HepG2 (cell line): Measurements from ENCODE around the gene SUSD6. TPM values are rescaled to one million over a fixed set of nuclear protein-coding genes. Genes with fewer than 3 reads are reported as not detected.

Experiments
- ATAC-seq: fragments of 200-7000 bp; cut with Tn5 transposase; 3 replicates; pipeline ENCODE4 v1.9.1; 2020; ENCODE audit warnings: mild to moderate bottlenecking, moderate library complexity
- BruUV-seq: library from RNA; stranded (reverse); fragments of 400-500 nt; replicated peaks from 2 replicates; lab custom pipeline; 2021; lab: Mats Ljungman, UMichigan
- CTCF ChIA-PET: fragments of 300-600 bp; formaldehyde crosslinking; extraction: SDS; loops from one replicate; lab custom pipeline; 2021; ENCODE audit warnings: low total read pairs, inconsistent platforms, low intra/inter-chr PET ratio; lab: Yijun Ruan, JAX
- POLR2A ChIA-PET: fragments of 350-600 bp; sonication (Branson Sonifier 250); formaldehyde crosslinking; loops from one replicate; lab custom pipeline; 2020; ENCODE audit warnings: antibody characterized with exemption, inconsistent platforms; lab: Yijun Ruan, JAX
- DNase-seq: peaks from one replicate; pipeline ENCODE4 v3.0.0-alpha.2; 2015; ENCODE audit warnings: low spot score
- FAIRE-seq: peaks from 3 replicates; lab custom pipeline; 2011; peaks lifted over from hg19 to GRCh38; lab: Jason Lieb, UNC
- H2AFZ ChIP-seq: one replicate; pipeline ENCODE4 v1.6.1; 2011; ENCODE audit warnings: low read length, inconsistent platforms
- H3K27ac ChIP-seq: fragments of 300-600 bp; 3 replicates; pipeline ENCODE4 v1.8.0; 2011; ENCODE audit warnings: mixed run types, mild to moderate bottlenecking, mixed read lengths, low read length, inconsistent platforms; ENCODE audit not compliant: insufficient read depth; ENCODE audit errors: extremely low read length
- H3K27me3 ChIP-seq, 2 experiments: fragments of 200-600 bp in 1 of 2; 2 replicates in 1 of 2; 3 replicates in 1 of 2; pipeline versions ENCODE4 v1.6.0 to v1.8.0; 2011; ENCODE audit warnings: low read length in 2 of 2, mild to moderate bottlenecking in 2 of 2, moderate library complexity in 2 of 2, inconsistent platforms in 1 of 2; ENCODE audit not compliant: insufficient read depth in 2 of 2, control insufficient read depth in 1 of 2
- H3K36me3 ChIP-seq, 2 experiments: fragments of 200-600 bp in 1 of 2; replicated peaks in 1 of 2; 2 replicates in 1 of 2; 3 replicates in 1 of 2; pipeline versions ENCODE4 v1.5.1 to v1.8.0; 2011; ENCODE audit warnings: low read length in 2 of 2, inconsistent platforms in 1 of 2; ENCODE audit not compliant: insufficient read depth in 2 of 2, control insufficient read depth in 1 of 2
- H3K4me1 ChIP-seq: 2 replicates; pipeline ENCODE4 v1.5.1; 2012; ENCODE audit warnings: low read length, inconsistent platforms; ENCODE audit not compliant: insufficient read depth
- H3K4me2 ChIP-seq: 2 replicates; pipeline ENCODE4 v1.6.0; 2011; ENCODE audit warnings: low read depth, low read length, inconsistent platforms
- H3K4me3 ChIP-seq, 3 experiments: fragments of 200-600 bp in 1 of 3; sonication (generic), shearing (Covaris generic) in 1 of 3; replicated peaks in 1 of 3; 2 replicates each; pipeline ENCODE4 v1.5.1; 2011 to 2016; ENCODE audit warnings: low read length in 3 of 3, inconsistent platforms in 2 of 3, low read depth in 2 of 3, mild to moderate bottlenecking in 2 of 3, control low read depth in 1 of 3, mixed read lengths in 1 of 3; ENCODE audit not compliant: insufficient read depth in 1 of 3
- H3K79me2 ChIP-seq: one replicate; pipeline ENCODE4 v1.6.1; 2011; ENCODE audit warnings: low read length, inconsistent platforms; ENCODE audit not compliant: insufficient read depth
- H3K9ac ChIP-seq: 2 replicates; pipeline ENCODE4 v1.6.0; 2011; ENCODE audit warnings: mild to moderate bottlenecking, low read depth, low read length, inconsistent platforms; ENCODE audit not compliant: insufficient read depth
- H3K9me3 ChIP-seq: 2 replicates; pipeline ENCODE4 v1.5.1; 2012; ENCODE audit warnings: mild to moderate bottlenecking, low read length
- H4K20me1 ChIP-seq: 2 replicates; pipeline ENCODE4 v1.6.0; 2011; ENCODE audit warnings: inconsistent platforms, mild to moderate bottlenecking, low read length, moderate library complexity; ENCODE audit not compliant: insufficient read depth
- ARHGAP35 ChIP-seq: sonication (generic); formaldehyde crosslinking; IDR thresholded peaks from 2 replicates; pipeline ENCODE4 v1.9.0; 2022; ENCODE audit warnings: mild to moderate bottlenecking, inconsistent platforms, moderate library complexity, missing genetic modification reagents, borderline replicate concordance
- ATF1 ChIP-seq: IDR thresholded peaks from 2 replicates; pipeline ENCODE4 v1.6.1; 2016; ENCODE audit warnings: mild to moderate bottlenecking, control low read depth
- ATF2 ChIP-seq: sonication (generic); formaldehyde crosslinking; IDR thresholded peaks from 2 replicates; pipeline ENCODE4 v1.4.0; 2020; ENCODE audit warnings: missing genetic modification reagents
- CBFB ChIP-seq: sonication (generic); formaldehyde crosslinking; IDR thresholded peaks from 2 replicates; pipeline ENCODE4 v1.4.0; 2020; ENCODE audit warnings: missing genetic modification reagents
- MIER3 ChIP-seq: IDR thresholded peaks from 2 replicates; pipeline ENCODE4 v1.6.1; 2016; ENCODE audit warnings: missing compliant biosample characterization, borderline replicate concordance
- SKIL ChIP-seq: sonication (generic); formaldehyde crosslinking; IDR thresholded peaks from 2 replicates; pipeline ENCODE4 v1.8.0; 2022; ENCODE audit warnings: missing genetic modification reagents, mild to moderate bottlenecking, moderate library complexity, borderline replicate concordance
- TBP ChIP-seq: sonication (generic); formaldehyde crosslinking; IDR thresholded peaks from 2 replicates; pipeline ENCODE4 v1.5.0; 2020; ENCODE audit warnings: missing genetic modification reagents
- U2AF2 ChIP-seq: fragments of 200-400 bp; formaldehyde crosslinking; IDR thresholded peaks from 2 replicates; pipeline ENCODE4 v1.6.1; 2017; ENCODE audit warnings: low read depth, mild to moderate bottlenecking, low read length
- XRCC5 ChIP-seq: fragments of 200-400 bp; formaldehyde crosslinking; optimal IDR thresholded peaks from 2 replicates; pipeline ENCODE3; 2017; ENCODE audit warnings: mild to moderate bottlenecking, low read length
- ZBTB44 ChIP-seq: sonication (generic); formaldehyde crosslinking; IDR thresholded peaks from 2 replicates; pipeline ENCODE4 v1.4.0; 2020; ENCODE audit warnings: missing genetic modification reagents
- ZFP36L2 ChIP-seq: sonication (generic); formaldehyde crosslinking; IDR thresholded peaks from 2 replicates; pipeline ENCODE4 v1.4.0; 2020; ENCODE audit warnings: missing genetic modification reagents
- ZNF138 ChIP-seq: sonication (generic); formaldehyde crosslinking; IDR thresholded peaks from 2 replicates; pipeline ENCODE4 v1.5.0; 2020; ENCODE audit warnings: mild to moderate bottlenecking, low read depth, missing genetic modification reagents
- ZNF17 ChIP-seq: sonication (generic); formaldehyde crosslinking; IDR thresholded peaks from 2 replicates; pipeline ENCODE4 v1.5.0; 2020; ENCODE audit warnings: mild to moderate bottlenecking, missing genetic modification reagents
- ZNF30 ChIP-seq: sonication (generic); formaldehyde crosslinking; IDR thresholded peaks from 2 replicates; pipeline ENCODE4 v1.5.0; 2020; ENCODE audit warnings: mild to moderate bottlenecking, missing genetic modification reagents
- ZNF33A ChIP-seq: sonication (generic); formaldehyde crosslinking; IDR thresholded peaks from 2 replicates; pipeline ENCODE4 v1.5.1; 2020; ENCODE audit warnings: missing genetic modification reagents, mild to moderate bottlenecking, moderate library complexity, borderline replicate concordance
- ZNF431 ChIP-seq: sonication (generic); formaldehyde crosslinking; IDR thresholded peaks from 2 replicates; pipeline ENCODE4 v1.9.0; 2022; ENCODE audit warnings: missing genetic modification reagents, low read depth, mild to moderate bottlenecking, borderline replicate concordance
- ZNF775 ChIP-seq: sonication (generic); formaldehyde crosslinking; IDR thresholded peaks from 2 replicates; pipeline ENCODE4 v1.4.0; 2020; ENCODE audit warnings: missing genetic modification reagents, mild to moderate bottlenecking, moderate library complexity, borderline replicate concordance
- ZNF776 ChIP-seq: sonication (generic); formaldehyde crosslinking; IDR thresholded peaks from 2 replicates; pipeline ENCODE4 v1.4.0; 2020; ENCODE audit warnings: mild to moderate bottlenecking, missing genetic modification reagents
- ZNF883 ChIP-seq: sonication (generic); formaldehyde crosslinking; IDR thresholded peaks from 2 replicates; pipeline ENCODE4 v1.5.1; 2020; ENCODE audit warnings: mild to moderate bottlenecking, missing genetic modification reagents; ENCODE audit errors: not compliant biosample characterization
- WGBS: methylation state at CpG from one replicate; pipeline ENCODE4 v1.1.6; 2017; ENCODE audit warnings: low lambda C conversion rate; 5-methylcytosine and 5-hydroxymethylcytosine counted together
- in situ Hi-C: cut with HindIII; loops from 2 replicates; pipeline ENCODE4 v1.10.0; 2017; ENCODE audit warnings: low pct_unique_long_range_greater_than_20kb; ENCODE audit not compliant: extremely low pct_ligation_motif_present
- intact Hi-C: fragments of 100-400 bp; cut with micrococcal nuclease; formaldehyde crosslinking; loops from one replicate; pipeline ENCODE4 v1.10.0; 2022; ENCODE audit not compliant: unreplicated experiment
- polyA plus RNA-seq, 8 experiments: library from polyadenylated mRNA; depleted of rRNA in 3 of 8; stranded (reverse) in 7 of 8; unstranded in 1 of 8; fragments of >200 nt; fragmentation: Illumina TruSeq in 4 of 8; extraction: Trizol in 4 of 8; gene quantifications; 2 replicates each; pipeline versions ENCODE4 v1.2.1 to v1.2.3, GENCODE V29; 2011 to 2016; ENCODE audit warnings: low read depth in 4 of 8, missing spikeins in 1 of 8, mixed read lengths in 1 of 8; ENCODE audit not compliant: insufficient read depth in 1 of 8
- total RNA-seq, 5 experiments: library from RNA; depleted of rRNA; stranded (reverse); fragments of >200 nt; fragmentation: Illumina TruSeq; extraction: Trizol; gene quantifications; 2 replicates each; pipeline ENCODE4 v1.2.3, GENCODE V29; 2016; ENCODE audit warnings: low read depth in 1 of 5
- TF ChIP-seq, protein P1 (sequence below): sonication (generic); formaldehyde crosslinking; IDR thresholded peaks from 2 replicates; pipeline ENCODE4 v1.5.0; 2020; ENCODE audit warnings: missing genetic modification reagents, mild to moderate bottlenecking, borderline replicate concordance

SUSD6 gene
- total and polyA plus RNA-seq, 2 of the 13 experiments (the other 11 are each of a cell fraction or from before 2014, with no cell fraction given) = 7.2 to 7.4 TPM

- H3K4me2 ChIP-seq = no peak overlapping the region
- peaks cover 0 to 9% of the 10 kb centered on the region in 2 experiments; a peak in 1 of 5 replicates for H3K27me3 ChIP-seq
- H3K9ac ChIP-seq = no peak overlapping the region
- H2AFZ ChIP-seq = no peak overlapping the region
- POLR2A ChIA-PET = no interaction called here
- CTCF ChIA-PET = no interaction called here
- ATAC-seq = no peak
- no peaks in the 10 kb centered on the region for H3K79me2 ChIP-seq
- in situ Hi-C loops (loop anchor here (10.0 to 25.0 kb wide), 3 partner anchors 143 to 730 kb away; no protein-coding TSS in a partner anchor), intact Hi-C loops (no loop called here)
- FAIRE-seq = no peak
- H4K20me1 ChIP-seq = no peaks in the 10 kb centered on the region
- DNase-seq = no peak
- H3K36me3 ChIP-seq = no peaks in the 10 kb centered on the region
- 16% methylated on average over 1 of the region's 1 CpG for WGBS
- no peak overlapping the region for H3K4me3 ChIP-seq
- TF ChIP-seq ATF1 (CRISPR knock-in tag) (no peak), ZNF33A (no peak), ZBTB44 (CRISPR knock-in tag) (no peak), ZNF138 (CRISPR knock-in tag) (no peak), ZNF775 (CRISPR knock-in tag) (no peak), ZNF431 (no peak), ZNF883 (CRISPR knock-in tag) (no peak), ARHGAP35 (CRISPR knock-in tag) (no peak), ZFP36L2 (CRISPR knock-in tag) (no peak), MIER3 (no peak), SKIL (CRISPR knock-in tag) (no peak), ZNF30 (no peak), TBP (CRISPR knock-in tag) (no peak), U2AF2 (no peak), XRCC5 (no peak), ATF2 (CRISPR knock-in tag) (no peak), CBFB (no peak), ZNF776 (CRISPR knock-in tag) (no peak), ZNF17 (CRISPR knock-in tag) (no peak)
- TF ChIP-seq, protein P1, sequence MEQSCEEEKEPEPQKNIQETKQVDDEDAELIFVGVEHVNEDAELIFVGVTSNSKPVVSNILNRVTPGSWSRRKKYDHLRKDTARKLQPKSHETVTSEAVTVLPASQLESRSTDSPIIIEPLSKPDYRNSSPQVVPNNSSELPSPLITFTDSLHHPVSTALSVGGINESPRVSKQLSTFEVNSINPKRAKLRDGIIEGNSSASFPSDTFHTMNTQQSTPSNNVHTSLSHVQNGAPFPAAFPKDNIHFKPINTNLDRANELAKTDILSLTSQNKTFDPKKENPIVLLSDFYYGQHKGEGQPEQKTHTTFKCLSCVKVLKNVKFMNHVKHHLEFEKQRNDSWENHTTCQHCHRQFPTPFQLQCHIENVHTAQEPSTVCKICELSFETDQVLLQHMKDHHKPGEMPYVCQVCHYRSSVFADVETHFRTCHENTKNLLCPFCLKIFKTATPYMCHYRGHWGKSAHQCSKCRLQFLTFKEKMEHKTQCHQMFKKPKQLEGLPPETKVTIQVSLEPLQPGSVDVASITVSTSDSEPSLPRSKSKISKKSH (CRISPR knock-in tag) = no peak
- peaks cover 17% of the 10 kb centered on the region for H3K4me1 ChIP-seq
- BruUV-seq = no TSS peak
- H3K9me3 ChIP-seq = no peaks in the 10 kb centered on the region
- H3K27ac ChIP-seq = no peak overlapping the region
Measured at GRCh38 chr14:69582212-69582611, 29.2 kb upstream of the SUSD6 start.
